HG03135 (cell line): ENCODE measurements around the gene WNT3A.

Source experiments
- ATAC-seq: cut with Tn5 transposase; IDR thresholded peaks from one replicate; pipeline ENCODE4 v1.9.1; 2021; ENCODE audit warnings: mild to moderate bottlenecking, moderate library complexity; ENCODE audit not compliant: unreplicated experiment

WNT3A gene

GRCh38 chr1:228097333-228098081, 90.7 kb downstream of the WNT3A start:
- ATAC-seq = no peak

DNA sequence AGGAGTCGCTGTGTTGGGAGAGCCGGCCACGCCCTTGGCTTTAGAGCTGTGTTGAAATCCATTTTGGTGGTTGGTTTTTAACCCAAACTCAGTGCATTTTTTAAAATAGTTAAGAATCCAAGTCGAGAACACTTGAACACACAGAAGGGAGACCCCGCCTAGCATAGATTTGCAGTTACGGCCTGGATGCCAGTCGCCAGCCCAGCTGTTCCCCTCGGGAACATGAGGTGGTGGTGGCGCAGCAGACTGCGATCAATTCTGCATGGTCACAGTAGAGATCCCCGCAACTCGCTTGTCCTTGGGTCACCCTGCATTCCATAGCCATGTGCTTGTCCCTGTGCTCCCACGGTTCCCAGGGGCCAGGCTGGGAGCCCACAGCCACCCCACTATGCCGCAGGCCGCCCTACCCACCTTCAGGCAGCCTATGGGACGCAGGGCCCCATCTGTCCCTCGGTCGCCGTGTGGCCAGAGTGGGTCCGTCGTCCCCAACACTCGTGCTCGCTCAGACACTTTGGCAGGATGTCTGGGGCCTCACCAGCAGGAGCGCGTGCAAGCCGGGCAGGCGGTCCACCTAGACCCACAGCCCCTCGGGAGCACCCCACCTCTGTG, 91.6 kb downstream of the WNT3A start:
- no peak for ATAC-seq

- ATAC-seq = no peak
Measured at GRCh38 chr1:228099331-228099732, 92.5 kb downstream of the WNT3A start.

GRCh38 chr1:228100822-228101613, 94.2 kb downstream of the WNT3A start:
- ATAC-seq = no peak

DNA sequence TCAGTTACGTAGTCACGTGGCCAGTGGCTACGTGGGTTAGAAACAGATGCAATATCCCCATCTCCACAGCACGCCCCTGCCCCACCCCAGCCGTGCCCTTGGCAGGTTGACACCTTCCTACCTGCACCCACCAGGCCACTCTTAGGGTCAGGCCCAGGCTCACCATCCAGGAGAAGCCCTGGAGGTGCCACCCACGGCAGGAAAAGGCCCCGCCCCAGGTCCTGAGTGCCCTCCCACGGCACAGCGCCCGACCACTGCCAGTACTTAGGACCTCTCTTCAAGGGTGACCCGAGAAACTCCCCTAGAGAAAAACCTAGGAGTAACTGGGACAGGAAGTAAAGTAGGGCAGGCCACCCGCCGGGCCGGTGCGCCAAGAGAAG, 94.8 kb downstream of the WNT3A start:
- no peak for ATAC-seq

- ATAC-seq = peak; percentile 2
Measured at GRCh38 chr1:228101994-228102790, 95.4 kb downstream of the WNT3A start.

DNA sequence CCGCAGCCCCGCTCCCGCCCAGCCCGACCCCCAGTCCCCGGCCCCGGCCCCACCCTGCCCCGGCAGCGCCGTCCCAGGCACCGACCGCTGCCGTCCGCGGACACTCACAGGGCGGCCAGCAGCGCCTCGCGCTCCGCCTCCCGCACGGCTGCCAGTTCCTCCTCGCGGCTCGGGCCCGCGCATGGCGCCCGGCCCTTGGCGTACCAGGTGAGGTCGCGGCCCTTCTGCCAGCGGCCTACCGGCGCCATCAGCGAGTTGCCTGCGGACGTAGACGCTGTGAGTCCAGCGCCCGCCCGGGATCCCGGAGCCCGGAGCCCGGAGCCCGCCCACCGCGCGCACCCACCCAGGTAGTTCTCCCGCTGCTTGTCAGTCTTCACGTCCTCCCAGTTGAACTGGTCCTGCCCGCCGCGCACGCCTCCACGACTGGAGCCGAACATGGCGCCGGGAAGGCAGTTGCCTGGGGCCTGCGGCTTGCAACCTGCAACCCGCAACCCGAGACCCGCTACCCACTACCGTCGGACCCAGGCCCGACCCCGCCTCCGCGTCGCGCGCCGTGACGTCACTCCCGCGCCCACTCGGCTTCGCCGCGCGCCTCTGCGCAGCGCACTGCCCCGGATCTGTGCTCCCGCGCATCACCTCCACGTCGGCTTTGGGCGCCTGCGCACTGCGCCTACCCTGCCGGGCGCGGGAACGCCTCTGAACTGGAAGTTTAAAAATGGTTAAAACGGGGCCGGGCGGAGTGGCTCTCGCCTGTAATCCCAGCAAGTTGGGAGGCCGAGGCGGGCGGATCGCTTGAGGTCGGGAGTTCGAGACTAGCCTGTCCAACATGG, 96.2 kb downstream of the WNT3A start, which contains the start of gene C1orf35:
C1orf35 (minus strand) TSS at position 535 of the 830 bp plus-strand sequence; CDS start at position 437, 98 bp downstream.
- ATAC-seq = peak; percentile 68

- no peak for ATAC-seq
Measured at GRCh38 chr1:228104526-228105269, 97.9 kb downstream of the WNT3A start.

DNA sequence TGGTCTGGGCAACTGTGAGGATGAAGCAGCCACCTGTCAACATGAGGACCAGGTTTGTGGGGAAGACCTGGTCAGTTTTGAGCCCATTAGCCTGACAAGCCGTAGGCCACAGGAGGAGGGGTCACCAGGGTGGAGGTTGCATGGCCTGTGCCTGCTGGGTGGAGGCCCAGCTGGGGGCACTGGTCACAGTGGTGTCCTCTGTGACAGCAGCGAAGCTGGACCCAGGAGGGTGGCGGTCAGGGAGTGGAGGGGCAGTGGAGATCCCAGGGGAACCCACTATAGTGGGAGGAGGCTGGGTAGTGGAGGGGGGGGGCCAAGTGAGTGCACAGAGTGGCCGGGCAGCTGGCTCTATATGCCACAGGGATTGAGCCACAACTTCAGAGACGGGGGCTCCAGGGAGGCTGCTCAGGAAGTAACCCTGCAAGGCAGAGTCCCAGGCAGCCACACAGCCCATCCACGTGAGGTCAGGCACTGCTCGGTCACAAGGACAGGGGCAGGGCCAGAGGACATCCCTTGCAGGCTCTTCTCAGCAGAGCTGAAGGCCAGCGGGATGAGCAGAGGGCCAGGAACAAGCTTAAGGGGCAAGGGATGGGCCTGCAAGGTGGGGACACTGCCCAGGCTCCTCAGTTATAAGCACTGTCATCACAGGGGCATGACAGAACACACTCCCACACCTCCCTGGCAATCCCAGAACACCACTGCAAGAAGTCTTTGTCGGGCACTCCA, 98.6 kb downstream of the WNT3A start:
- no peak for ATAC-seq

- no peak for ATAC-seq
Measured at GRCh38 chr1:228105996-228106799, 99.4 kb downstream of the WNT3A start.

DNA sequence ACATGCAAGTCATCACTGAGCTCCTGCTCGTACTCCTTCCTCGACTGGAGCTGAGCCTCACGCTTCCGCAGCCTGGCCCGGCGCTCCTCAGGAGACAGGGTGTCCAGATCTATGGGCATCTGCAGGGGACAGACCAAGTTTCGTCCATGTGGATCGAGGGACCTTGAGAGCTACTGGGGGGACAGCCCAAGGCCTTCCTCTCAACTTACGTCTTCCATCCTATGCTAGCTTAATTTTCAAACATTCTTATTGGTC, 99.9 kb downstream of the WNT3A start:
- ATAC-seq = no peak

DNA sequence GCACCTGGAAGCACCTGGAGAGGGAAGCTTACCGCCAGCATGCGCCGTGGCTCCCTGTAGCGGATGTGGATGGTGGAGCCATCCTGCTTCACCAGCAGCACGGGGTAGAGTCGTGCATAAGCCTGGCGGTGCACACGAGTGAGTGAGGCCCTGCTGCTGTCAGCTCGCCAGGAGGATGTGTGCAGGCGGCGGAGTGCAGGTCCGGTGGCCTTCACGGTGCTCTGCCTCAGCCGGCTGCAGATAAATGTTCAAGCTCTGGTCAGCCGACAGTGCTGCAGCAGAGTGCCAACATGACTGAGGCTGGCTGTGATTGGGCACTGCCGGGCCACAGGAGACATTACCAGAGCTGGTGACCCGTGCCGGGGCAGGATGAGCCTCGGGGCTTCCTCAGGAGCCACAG, 100.8 kb downstream of the WNT3A start:
- no peak for ATAC-seq

DNA sequence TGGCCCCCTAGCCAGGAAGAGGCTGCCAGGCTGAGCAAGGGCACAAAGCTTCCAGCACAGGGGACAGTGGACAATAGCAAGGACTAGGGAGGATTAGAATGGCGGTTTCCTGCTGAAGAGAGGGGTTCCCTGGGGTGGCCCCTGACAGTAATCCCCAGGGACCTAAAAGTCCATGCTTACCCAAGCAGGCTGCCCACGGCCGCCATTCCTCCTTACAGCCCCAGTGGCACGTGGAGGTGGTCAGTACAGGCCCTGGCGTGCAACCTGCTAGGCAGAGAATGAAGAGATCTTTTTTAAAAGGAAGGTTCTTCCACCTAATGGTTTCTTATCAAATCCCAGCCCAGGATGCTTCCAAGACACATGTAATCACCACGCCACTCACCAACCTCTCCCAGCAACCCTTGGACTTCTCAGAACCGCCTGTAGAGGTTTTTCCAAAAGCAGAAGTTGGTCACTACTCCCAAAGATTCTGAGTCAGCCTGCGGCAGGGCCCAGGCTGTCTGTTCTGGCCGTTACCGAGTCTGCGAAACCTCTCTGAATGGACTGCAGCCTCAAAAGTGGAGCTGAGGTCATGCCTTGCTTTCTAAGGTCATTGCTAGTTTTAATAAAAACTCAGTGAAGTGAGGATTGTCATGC, 101.4 kb downstream of the WNT3A start:
- no peak for ATAC-seq

DNA sequence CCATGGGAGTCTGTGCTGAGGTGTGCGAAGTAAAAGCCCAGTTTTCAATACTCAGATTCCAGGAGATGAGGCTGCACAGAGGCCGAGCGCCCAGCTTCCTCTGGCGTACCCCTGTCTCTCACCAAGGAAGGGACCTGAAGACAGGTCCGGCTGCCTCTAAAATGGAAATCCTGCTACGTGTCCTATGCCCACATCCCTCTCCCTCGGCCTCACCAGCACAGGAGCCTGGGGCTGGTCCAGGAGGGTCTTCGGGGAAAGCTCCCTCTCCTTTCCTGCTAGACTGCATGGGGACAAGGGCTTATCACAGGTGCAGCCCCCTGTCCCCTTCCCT, 101.9 kb downstream of the WNT3A start:
- no peak for ATAC-seq

DNA sequence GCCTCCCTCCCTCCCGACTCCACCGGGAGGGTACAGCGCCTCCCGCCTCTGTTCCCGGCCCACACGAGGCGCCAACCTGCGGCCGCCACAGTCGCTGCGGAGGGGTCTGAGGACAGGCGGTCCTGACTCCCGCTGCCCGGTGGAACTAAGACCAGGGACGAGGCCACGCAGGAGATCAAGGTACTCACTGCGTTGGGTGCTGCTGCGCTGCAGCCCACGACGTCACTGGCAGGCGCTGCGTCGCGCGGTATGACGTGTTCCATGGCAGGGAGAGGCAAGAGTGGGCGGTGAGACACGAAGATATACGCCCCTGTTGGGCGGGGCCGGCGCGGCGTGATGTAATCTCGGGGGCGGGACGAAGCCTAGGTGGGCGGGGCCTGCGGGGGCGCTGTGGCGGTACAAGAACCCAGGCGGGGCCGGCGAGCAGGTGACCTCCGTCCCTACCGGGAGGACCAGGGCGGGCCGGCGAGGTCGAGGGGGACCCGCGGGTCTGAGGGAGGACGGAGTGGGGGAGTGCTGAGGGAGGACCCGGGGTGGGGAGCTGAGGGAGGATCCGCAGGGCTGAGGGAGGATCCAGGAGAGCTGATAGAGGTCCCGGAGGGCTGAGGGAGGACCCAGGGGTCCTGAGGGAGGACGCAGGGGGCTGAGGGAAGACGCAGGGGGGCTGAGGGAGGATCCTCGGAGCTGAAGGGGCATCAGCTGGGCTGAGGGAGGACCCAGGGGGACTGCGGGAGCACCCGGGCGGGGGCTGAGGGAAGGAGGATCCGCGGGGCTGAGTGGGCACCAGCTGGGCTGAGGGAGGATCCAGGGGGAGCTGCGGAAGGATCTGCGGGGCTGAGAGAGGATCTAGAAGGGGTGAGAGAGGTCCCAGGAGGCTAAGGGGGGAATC, 102.5 kb downstream of the WNT3A start, which contains the start of gene MRPL55:
MRPL55 (minus strand) TSS at position 227 of the 889 bp plus-strand sequence. CDS start 1,039 bp downstream, outside the sequence.
- peak; percentile 90 for ATAC-seq

DNA sequence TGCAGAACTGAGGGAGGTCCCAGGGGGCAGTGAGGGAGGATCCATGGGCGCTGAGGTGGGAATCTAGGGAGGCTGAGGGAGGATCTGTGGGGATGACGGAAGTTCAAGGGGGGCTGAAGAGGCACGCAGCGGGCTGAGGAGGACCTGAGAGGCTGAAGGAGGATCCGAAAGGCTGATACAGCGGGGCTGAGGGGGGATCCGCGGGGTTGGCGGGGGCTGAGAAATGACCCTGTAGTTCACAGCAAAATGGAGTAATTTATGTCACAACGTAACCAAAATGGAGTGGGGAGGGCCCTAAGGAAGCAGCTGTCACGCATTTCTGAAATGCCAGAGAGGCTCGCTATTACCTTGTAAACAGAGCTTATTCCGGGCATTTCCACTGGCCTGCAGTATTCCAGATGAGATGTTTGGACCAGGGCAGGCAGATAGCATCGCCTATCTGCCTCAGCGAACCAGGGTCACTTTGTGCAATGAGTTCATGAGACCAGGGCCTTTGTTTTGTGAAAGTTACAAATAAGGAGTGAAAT, 103.2 kb downstream of the WNT3A start:
- no peak for ATAC-seq
